C4-2B (cell line): ENCODE data around the gene ETS1.

ENCODE experiments used
- ZFX ChIP-seq: fragments of 450-650 bp; IDR thresholded peaks from 2 replicates; pipeline ENCODE4 v1.6.1; 2017
- TF ChIP-seq, protein P1 (sequence below): fragments of 450-650 bp; conservative IDR thresholded peaks from 2 replicates; pipeline ENCODE4 v1.5.1; 2017; ENCODE audit warnings: mild to moderate bottlenecking

DNA sequence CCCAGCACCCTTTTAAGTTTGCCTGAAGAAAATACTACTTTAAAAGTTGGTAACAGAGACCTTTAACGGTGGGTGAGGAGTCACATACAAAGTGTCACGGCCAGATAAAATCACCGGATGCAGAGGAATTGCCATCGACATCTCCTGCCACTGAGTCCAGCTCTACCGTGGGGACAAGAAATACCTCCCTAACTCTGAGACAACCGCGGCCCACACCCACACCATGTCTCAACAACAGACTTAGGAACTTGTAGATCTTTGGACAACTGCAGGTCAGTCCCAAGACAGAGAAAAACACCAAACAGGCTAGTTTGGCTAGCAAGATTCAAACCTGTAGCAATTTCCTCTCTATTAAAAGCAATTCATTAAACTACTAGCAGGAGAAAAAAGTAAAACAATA, 669 bp downstream of the ETS1 start:
- TF ChIP-seq, protein P1, sequence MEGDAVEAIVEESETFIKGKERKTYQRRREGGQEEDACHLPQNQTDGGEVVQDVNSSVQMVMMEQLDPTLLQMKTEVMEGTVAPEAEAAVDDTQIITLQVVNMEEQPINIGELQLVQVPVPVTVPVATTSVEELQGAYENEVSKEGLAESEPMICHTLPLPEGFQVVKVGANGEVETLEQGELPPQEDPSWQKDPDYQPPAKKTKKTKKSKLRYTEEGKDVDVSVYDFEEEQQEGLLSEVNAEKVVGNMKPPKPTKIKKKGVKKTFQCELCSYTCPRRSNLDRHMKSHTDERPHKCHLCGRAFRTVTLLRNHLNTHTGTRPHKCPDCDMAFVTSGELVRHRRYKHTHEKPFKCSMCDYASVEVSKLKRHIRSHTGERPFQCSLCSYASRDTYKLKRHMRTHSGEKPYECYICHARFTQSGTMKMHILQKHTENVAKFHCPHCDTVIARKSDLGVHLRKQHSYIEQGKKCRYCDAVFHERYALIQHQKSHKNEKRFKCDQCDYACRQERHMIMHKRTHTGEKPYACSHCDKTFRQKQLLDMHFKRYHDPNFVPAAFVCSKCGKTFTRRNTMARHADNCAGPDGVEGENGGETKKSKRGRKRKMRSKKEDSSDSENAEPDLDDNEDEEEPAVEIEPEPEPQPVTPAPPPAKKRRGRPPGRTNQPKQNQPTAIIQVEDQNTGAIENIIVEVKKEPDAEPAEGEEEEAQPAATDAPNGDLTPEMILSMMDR = no peak
- TF ChIP-seq ZFX = no peak
